ENCODE data around the gene S1PR2.
"Not testable (repeated sequence)": the region's sequence is repeated elsewhere in the genome, so short reads cannot be mapped to it uniquely, and the experiment has no call there.

Gene S1PR2

GRCh38 chr19:10201176-10201575 lies 30.0 kb downstream of the S1PR2 start:
- DNase-seq (ENCODE audit: low read depth): peak; percentile 60
- H3K4me3 ChIP-seq (ENCODE audit: low read length): no peak overlapping the region
- TF ChIP-seq, protein P1, sequence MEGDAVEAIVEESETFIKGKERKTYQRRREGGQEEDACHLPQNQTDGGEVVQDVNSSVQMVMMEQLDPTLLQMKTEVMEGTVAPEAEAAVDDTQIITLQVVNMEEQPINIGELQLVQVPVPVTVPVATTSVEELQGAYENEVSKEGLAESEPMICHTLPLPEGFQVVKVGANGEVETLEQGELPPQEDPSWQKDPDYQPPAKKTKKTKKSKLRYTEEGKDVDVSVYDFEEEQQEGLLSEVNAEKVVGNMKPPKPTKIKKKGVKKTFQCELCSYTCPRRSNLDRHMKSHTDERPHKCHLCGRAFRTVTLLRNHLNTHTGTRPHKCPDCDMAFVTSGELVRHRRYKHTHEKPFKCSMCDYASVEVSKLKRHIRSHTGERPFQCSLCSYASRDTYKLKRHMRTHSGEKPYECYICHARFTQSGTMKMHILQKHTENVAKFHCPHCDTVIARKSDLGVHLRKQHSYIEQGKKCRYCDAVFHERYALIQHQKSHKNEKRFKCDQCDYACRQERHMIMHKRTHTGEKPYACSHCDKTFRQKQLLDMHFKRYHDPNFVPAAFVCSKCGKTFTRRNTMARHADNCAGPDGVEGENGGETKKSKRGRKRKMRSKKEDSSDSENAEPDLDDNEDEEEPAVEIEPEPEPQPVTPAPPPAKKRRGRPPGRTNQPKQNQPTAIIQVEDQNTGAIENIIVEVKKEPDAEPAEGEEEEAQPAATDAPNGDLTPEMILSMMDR (IDR thresholded peaks at IDR 0.05; ENCODE audit: insufficient read depth, low read depth, low read length, missing control alignments): no peak

- H3K4me3 ChIP-seq (ENCODE audit: low read length); DNase-seq (ENCODE audit: low read depth): not testable (repeated sequence)
Observed at GRCh38 chr19:10200101-10200500, 31.0 kb downstream of the S1PR2 start.

GRCh38 chr19:10198889-10199644 lies 32.1 kb downstream of the S1PR2 start:
- not testable (repeated sequence) for H3K4me3 ChIP-seq (ENCODE audit: low read length); DNase-seq (ENCODE audit: low read depth)

- H3K4me3 ChIP-seq (ENCODE audit: low read length): peak overlapping the region; percentile 85
- no peak for DNase-seq (ENCODE audit: low read depth)
- TF ChIP-seq, protein P1 (IDR thresholded peaks at IDR 0.05; ENCODE audit: insufficient read depth, low read depth, low read length, missing control alignments): no peak
Observed at GRCh38 chr19:10195199-10195519, 36.0 kb downstream of the S1PR2 start.

- peak within 1 kb of the TSS; percentile 85 for H3K4me3 ChIP-seq (ENCODE audit: low read length)
- TF ChIP-seq, protein P1 (IDR thresholded peaks at IDR 0.05; ENCODE audit: insufficient read depth, low read depth, low read length, missing control alignments): no peak
- DNase-seq (ENCODE audit: low read depth): peak; percentile 96
Observed at GRCh38 chr19:10194500-10195198, 36.5 kb downstream of the S1PR2 start, which contains the start of gene DNMT1. DNMT1 (minus strand) TSS chr19:10194953; CDS start chr19:10194899, 54 bp downstream.

GRCh38 chr19:10193790-10194499 lies 37.2 kb downstream of the S1PR2 start:
- TF ChIP-seq, protein P1 (IDR thresholded peaks at IDR 0.05; ENCODE audit: insufficient read depth, low read depth, low read length, missing control alignments): no peak
- DNase-seq (ENCODE audit: low read depth): peak; percentile 78
- H3K4me3 ChIP-seq (ENCODE audit: low read length): peak overlapping the region; percentile 85

DNA sequence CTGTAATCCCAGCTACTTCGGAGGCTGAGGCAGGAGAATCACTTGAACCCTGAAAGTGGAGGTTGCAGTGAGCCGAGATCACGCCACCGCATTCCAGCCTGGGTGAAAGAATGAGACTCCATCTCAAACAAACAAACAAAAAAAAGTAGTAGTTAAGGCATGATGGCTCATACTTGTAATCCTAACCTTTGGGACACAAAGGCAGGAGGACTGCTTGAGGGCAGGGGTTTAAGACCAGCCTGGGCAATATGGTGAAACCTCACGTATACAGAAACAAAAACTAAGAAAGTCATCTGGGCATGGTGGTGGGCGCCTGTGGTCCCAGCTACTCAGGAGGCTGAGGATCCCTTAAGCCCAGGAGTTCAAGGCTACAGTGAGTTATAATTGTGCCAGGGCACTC lies 38.2 kb downstream of the S1PR2 start:
- no peak for DNase-seq (ENCODE audit: low read depth)
- TF ChIP-seq, protein P1 (IDR thresholded peaks at IDR 0.05; ENCODE audit: insufficient read depth, low read depth, low read length, missing control alignments): no peak
- H3K4me3 ChIP-seq (ENCODE audit: low read length): no peak overlapping the region
